Astrocyte (in vitro differentiated cells and primary cell): Measurements from ENCODE around the gene CACNA1H. TPM values are rescaled to one million over a fixed set of nuclear protein-coding genes. Genes with fewer than 3 reads are reported as not detected.
A peak's percentile ranks its signal among the peaks of the same experiment; 100 is the strongest.

Experiments used
- DNase-seq: peaks from one replicate; pipeline ENCODE4 v3.0.0-alpha.2; 2010; ENCODE audit warnings: low read depth
- FAIRE-seq: peaks from 2 replicates; lab custom pipeline; 2011; peaks lifted over from hg19 to GRCh38; lab: Jason Lieb, UNC
- H2AFZ ChIP-seq: 2 replicates; pipeline ENCODE4 v1.6.0; 2012; ENCODE audit warnings: low read depth, low read length, inconsistent platforms
- H3K27ac ChIP-seq: 2 replicates; pipeline ENCODE4 v1.5.1; 2011; ENCODE audit warnings: low read depth, low read length, inconsistent platforms
- H3K27me3 ChIP-seq: 2 replicates; pipeline ENCODE4 v1.6.0; 2011; ENCODE audit warnings: low read length, inconsistent platforms; ENCODE audit not compliant: insufficient read depth
- H3K36me3 ChIP-seq: 2 replicates; pipeline ENCODE4 v1.5.1; 2011; ENCODE audit warnings: low read length, inconsistent platforms; ENCODE audit not compliant: insufficient read depth
- H3K4me1 ChIP-seq: 2 replicates; pipeline ENCODE4 v1.5.1; 2011; ENCODE audit warnings: low read length, inconsistent platforms; ENCODE audit not compliant: insufficient read depth
- H3K4me2 ChIP-seq: 2 replicates; pipeline ENCODE4 v1.6.0; 2012; ENCODE audit warnings: low read length, inconsistent platforms
- H3K4me3 ChIP-seq: 2 replicates; pipeline ENCODE4 v1.5.1; 2011; ENCODE audit warnings: low read depth, mild to moderate bottlenecking, low read length, inconsistent platforms; ENCODE audit not compliant: insufficient read depth
- H3K79me2 ChIP-seq: 2 replicates; pipeline ENCODE4 v1.6.0; 2012; ENCODE audit warnings: mild to moderate bottlenecking, low read length, inconsistent platforms; ENCODE audit not compliant: insufficient read depth
- H3K9ac ChIP-seq: 2 replicates; pipeline ENCODE4 v1.6.0; 2012; ENCODE audit warnings: mild to moderate bottlenecking, low read length, inconsistent platforms
- H3K9me3 ChIP-seq: 2 replicates; pipeline ENCODE4 v1.5.1; 2012; ENCODE audit warnings: low read depth, mild to moderate bottlenecking, low read length, inconsistent platforms; ENCODE audit not compliant: insufficient read depth
- H4K20me1 ChIP-seq: 2 replicates; pipeline ENCODE4 v1.6.0; 2012; ENCODE audit warnings: low read length, inconsistent platforms; ENCODE audit not compliant: insufficient read depth
- H3K27ac Mint-ChIP-seq: one replicate; pipeline ENCODE4 v1.8.0; 2021; ENCODE audit warnings: mild to moderate bottlenecking, mixed read lengths; ENCODE audit not compliant: unreplicated experiment
- H3K27me3 Mint-ChIP-seq: one replicate; pipeline ENCODE4 v1.8.0; 2021; ENCODE audit warnings: low read depth, mixed read lengths; ENCODE audit not compliant: unreplicated experiment
- H3K36me3 Mint-ChIP-seq: one replicate; pipeline ENCODE4 v1.8.0; 2021; ENCODE audit warnings: low read depth, mixed read lengths; ENCODE audit not compliant: unreplicated experiment
- H3K4me1 Mint-ChIP-seq: one replicate; pipeline ENCODE4 v1.8.0; 2021; ENCODE audit warnings: low read depth, mixed read lengths; ENCODE audit not compliant: unreplicated experiment
- H3K4me3 Mint-ChIP-seq: one replicate; pipeline ENCODE4 v1.8.0; 2021; ENCODE audit warnings: mild to moderate bottlenecking, moderate library complexity, mixed read lengths; ENCODE audit not compliant: unreplicated experiment
- H3K9me3 Mint-ChIP-seq: one replicate; pipeline ENCODE4 v1.8.0; 2021; ENCODE audit warnings: mild to moderate bottlenecking, mixed read lengths; ENCODE audit not compliant: unreplicated experiment
- CTCF ChIP-seq: IDR thresholded peaks from 2 replicates; pipeline ENCODE4 v1.5.1; 2011; ENCODE audit warnings: low read depth, mild to moderate bottlenecking, inconsistent platforms, low read length, moderate library complexity; ENCODE audit not compliant: insufficient read depth
- EZH2 ChIP-seq: IDR thresholded peaks from 2 replicates; pipeline ENCODE4 v1.6.1; 2012; ENCODE audit warnings: mild to moderate bottlenecking, low read length, inconsistent platforms; ENCODE audit not compliant: insufficient read depth
- total RNA-seq: library from RNA; stranded (reverse); gene quantifications from 2 replicates; pipeline ENCODE4 v1.2.1, GENCODE V29; 2021

The CACNA1H gene
- total RNA-seq, 1 donor from 2014 or later: 21.7 TPM

- Histone ChIP-seq H3K27me3 (peaks cover 5% of the 10 kb centered on the region), H3K27ac (no peak overlapping the region), H3K36me3 (no peaks in the 10 kb centered on the region), H3K4me2 (no peak overlapping the region), H3K9me3 (no peaks in the 10 kb centered on the region), H3K4me3 (no peak overlapping the region), H2AFZ (no peak overlapping the region), H4K20me1 (no peaks in the 10 kb centered on the region), H3K4me1 (peaks cover 2% of the 10 kb centered on the region), H3K79me2 (no peaks in the 10 kb centered on the region), H3K9ac (no peak overlapping the region)
- Mint-ChIP-seq H3K27ac (no peak overlapping the region), H3K4me1 (no peaks in the 10 kb centered on the region), H3K4me3 (no peak overlapping the region), H3K36me3 (no peaks in the 10 kb centered on the region), H3K9me3 (no peaks in the 10 kb centered on the region), H3K27me3 (peaks cover 35% of the 10 kb centered on the region)
- DNase-seq: peak; percentile 12
- no peak for TF ChIP-seq EZH2
- TF ChIP-seq CTCF: peak; percentile 55
- no peak for FAIRE-seq
Measured at GRCh38 chr16:1105888-1106620, 46.9 kb upstream of the CACNA1H start.

- DNase-seq (no peak), FAIRE-seq (no peak)
- Histone ChIP-seq H3K36me3 (no peaks in the 10 kb centered on the region), H4K20me1 (no peaks in the 10 kb centered on the region), H3K79me2 (no peaks in the 10 kb centered on the region), H3K4me2 (no peak overlapping the region), H3K27me3 (peaks cover 4% of the 10 kb centered on the region), H3K4me1 (peaks cover 2% of the 10 kb centered on the region), H3K9ac (no peak overlapping the region), H2AFZ (no peak overlapping the region), H3K9me3 (no peaks in the 10 kb centered on the region), H3K4me3 (no peak overlapping the region), H3K27ac (no peak overlapping the region)
- Mint-ChIP-seq H3K4me1 (no peaks in the 10 kb centered on the region), H3K27ac (no peak overlapping the region), H3K4me3 (no peak overlapping the region), H3K27me3 (peaks cover 40% of the 10 kb centered on the region), H3K9me3 (no peaks in the 10 kb centered on the region), H3K36me3 (no peaks in the 10 kb centered on the region)
- TF ChIP-seq EZH2 (no peak), CTCF (no peak)
Measured at GRCh38 chr16:1106659-1107058, 46.2 kb upstream of the CACNA1H start.

- FAIRE-seq (no peak), DNase-seq (no peak)
- H3K4me3 Mint-ChIP-seq: no peak overlapping the region
- no peaks in the 10 kb centered on the region for H3K36me3 ChIP-seq
- H3K79me2 ChIP-seq: no peaks in the 10 kb centered on the region
- peaks cover 4% of the 10 kb centered on the region for H3K27me3 ChIP-seq
- no peak overlapping the region for H3K27ac Mint-ChIP-seq
- H4K20me1 ChIP-seq: no peaks in the 10 kb centered on the region
- no peak overlapping the region for H3K4me3 ChIP-seq
- no peak overlapping the region for H3K27ac ChIP-seq
- no peaks in the 10 kb centered on the region for H3K4me1 Mint-ChIP-seq
- no peak overlapping the region for H2AFZ ChIP-seq
- no peak overlapping the region for H3K9ac ChIP-seq
- no peaks in the 10 kb centered on the region for H3K36me3 Mint-ChIP-seq
- no peak overlapping the region for H3K4me2 ChIP-seq
- no peaks in the 10 kb centered on the region for H3K9me3 ChIP-seq
- TF ChIP-seq EZH2 (no peak), CTCF (no peak)
- no peaks in the 10 kb centered on the region for H3K9me3 Mint-ChIP-seq
- peaks cover 2% of the 10 kb centered on the region for H3K4me1 ChIP-seq
- H3K27me3 Mint-ChIP-seq: peaks cover 41% of the 10 kb centered on the region
Measured at GRCh38 chr16:1107141-1107540, 45.8 kb upstream of the CACNA1H start.
